WTC11 (cell line): ENCODE data around the gene IRF7. TPM values are rescaled to one million over a fixed set of nuclear protein-coding genes. Genes with fewer than 3 reads are reported as not detected.

Experiments used
- ATAC-seq: fragments of 200-7000 bp; cut with Tn5 transposase; 2 replicates; pipeline ENCODE4 v1.10.0; 2021; ENCODE audit warnings: mild to moderate bottlenecking, moderate library complexity
- CTCF ChIA-PET: fragments of 300-600 bp; sonication (Branson Sonifier 250); formaldehyde crosslinking; loops from one replicate; lab custom pipeline; 2021; ENCODE audit warnings: antibody characterized with exemption; lab: Charles Lee
- POLR2A ChIA-PET: fragments of 350-600 bp; sonication (Branson Sonifier 250); formaldehyde crosslinking; loops from one replicate; lab custom pipeline; 2021; ENCODE audit warnings: antibody characterized with exemption; lab: Charles Lee
- DNase-seq: peaks from one replicate; pipeline ENCODE4 v3.0.0; 2021; ENCODE audit warnings: low spot score
- H3K27ac Mint-ChIP-seq: 2 replicates; pipeline ENCODE4 v1.8.0; 2021; ENCODE audit warnings: mixed read lengths
- H3K27me3 Mint-ChIP-seq: 2 replicates; pipeline ENCODE4 v1.8.0; 2021; ENCODE audit warnings: low read depth, mild to moderate bottlenecking, moderate library complexity, mixed read lengths
- H3K36me3 Mint-ChIP-seq: 2 replicates; pipeline ENCODE4 v1.8.0; 2021; ENCODE audit warnings: mixed read lengths
- H3K4me1 Mint-ChIP-seq: 2 replicates; pipeline ENCODE4 v1.8.0; 2022; ENCODE audit warnings: mixed read lengths
- H3K4me3 Mint-ChIP-seq: 2 replicates; pipeline ENCODE4 v1.8.0; 2021; ENCODE audit warnings: mild to moderate bottlenecking, moderate library complexity, mixed read lengths
- H3K9me3 Mint-ChIP-seq: 2 replicates; pipeline ENCODE4 v1.8.0; 2021; ENCODE audit warnings: mixed read lengths
- ATF3 ChIP-seq: sonication (generic); formaldehyde crosslinking; conservative IDR thresholded peaks from 2 replicates; pipeline ENCODE4 v1.8.1; 2022; ENCODE audit warnings: mild to moderate bottlenecking, missing genetic modification reagents
- CDX4 ChIP-seq: fragments of 250-450 bp; sonication (Bioruptor Pico); IDR thresholded peaks from 2 replicates; pipeline ENCODE4 v1.9.0; 2021; ENCODE audit warnings: moderate library complexity, mild to moderate bottlenecking, inconsistent platforms, borderline replicate concordance
- FOXJ3 ChIP-seq: sonication (generic); formaldehyde crosslinking; IDR thresholded peaks from 2 replicates; pipeline ENCODE4 v1.9.0; 2021; ENCODE audit warnings: missing genetic modification reagents, mild to moderate bottlenecking, borderline replicate concordance
- GTF2I ChIP-seq: fragments of 250-450 bp; sonication (Bioruptor Pico); conservative IDR thresholded peaks from 2 replicates; pipeline ENCODE4 v1.4.0; 2021; ENCODE audit warnings: mild to moderate bottlenecking
- IRF2 ChIP-seq: sonication (generic); formaldehyde crosslinking; IDR thresholded peaks from 2 replicates; pipeline ENCODE4 v1.8.0; 2022; ENCODE audit warnings: low read depth, missing genetic modification reagents, borderline replicate concordance
- MYBL2 ChIP-seq: sonication (generic); formaldehyde crosslinking; IDR thresholded peaks from 2 replicates; pipeline ENCODE4 v1.8.1; 2023; ENCODE audit warnings: mild to moderate bottlenecking, moderate library complexity, missing genetic modification reagents
- NFE2L1 ChIP-seq: sonication (generic); formaldehyde crosslinking; IDR thresholded peaks from 2 replicates; pipeline ENCODE4 v1.8.1; 2023; ENCODE audit warnings: missing genetic modification reagents
- NFYB ChIP-seq: sonication (generic); formaldehyde crosslinking; conservative IDR thresholded peaks from 2 replicates; pipeline ENCODE4 v1.8.0; 2022; ENCODE audit warnings: low read depth, missing genetic modification reagents
- NR1H2 ChIP-seq: sonication (generic); formaldehyde crosslinking; IDR thresholded peaks from 2 replicates; pipeline ENCODE4 v1.9.0; 2021; ENCODE audit warnings: mild to moderate bottlenecking, moderate library complexity, missing genetic modification reagents
- OVOL2 ChIP-seq: fragments of 250-450 bp; sonication (Bioruptor Pico); IDR thresholded peaks from 2 replicates; pipeline ENCODE4 v1.9.0; 2021; ENCODE audit warnings: mild to moderate bottlenecking, borderline replicate concordance
- RELA ChIP-seq: sonication (generic); formaldehyde crosslinking; IDR thresholded peaks from 2 replicates; pipeline ENCODE4 v1.8.1; 2022; ENCODE audit warnings: missing genetic modification reagents, mild to moderate bottlenecking, borderline replicate concordance
- SMAD4 ChIP-seq: sonication (generic); formaldehyde crosslinking; IDR thresholded peaks from 2 replicates; pipeline ENCODE4 v1.8.0; 2022; ENCODE audit warnings: mild to moderate bottlenecking, missing genetic modification reagents
- SP1 ChIP-seq: sonication (generic); formaldehyde crosslinking; conservative IDR thresholded peaks from 2 replicates; pipeline ENCODE4 v1.8.1; 2022; ENCODE audit warnings: missing genetic modification reagents
- TEAD4 ChIP-seq: sonication (generic); formaldehyde crosslinking; IDR thresholded peaks from 2 replicates; pipeline ENCODE4 v1.8.0; 2022; ENCODE audit warnings: mild to moderate bottlenecking, missing genetic modification reagents
- ZBTB21 ChIP-seq: sonication (generic); formaldehyde crosslinking; IDR thresholded peaks from 2 replicates; pipeline ENCODE4 v1.8.1; 2023; ENCODE audit warnings: mild to moderate bottlenecking, missing genetic modification reagents, borderline replicate concordance
- ZNF263 ChIP-seq: sonication (generic); formaldehyde crosslinking; IDR thresholded peaks from 2 replicates; pipeline ENCODE4 v1.8.1; 2022; ENCODE audit warnings: low read depth, mild to moderate bottlenecking, moderate library complexity, missing genetic modification reagents
- ZNF423 ChIP-seq: fragments of 250-450 bp; sonication (Bioruptor Pico); IDR thresholded peaks from 2 replicates; pipeline ENCODE4 v2.1.2; 2022; ENCODE audit warnings: mild to moderate bottlenecking, moderate library complexity
- total RNA-seq: library from RNA; stranded (reverse); gene quantifications from 3 replicates; pipeline ENCODE4 v1.2.3, GENCODE V29; 2021
- TF ChIP-seq, protein P1 (sequence below): fragments of 250-450 bp; sonication (Bioruptor Pico); IDR thresholded peaks from 2 replicates; pipeline ENCODE4 v1.8.0; 2021; ENCODE audit warnings: mild to moderate bottlenecking
- TF ChIP-seq, protein P2 (sequence below): sonication (generic); formaldehyde crosslinking; IDR thresholded peaks from 2 replicates; pipeline ENCODE4 v1.8.1; 2023; ENCODE audit warnings: mild to moderate bottlenecking, missing genetic modification reagents
- TF ChIP-seq, protein P3 (sequence below): fragments of 250-450 bp; sonication (Bioruptor Pico); conservative IDR thresholded peaks from 2 replicates; pipeline ENCODE4 v1.9.0; 2021; ENCODE audit warnings: mild to moderate bottlenecking
- TF ChIP-seq, protein P4 (sequence below): sonication (generic); formaldehyde crosslinking; IDR thresholded peaks from 2 replicates; pipeline ENCODE4 v1.8.0; 2022; ENCODE audit warnings: missing genetic modification reagents

IRF7 gene
- total RNA-seq, 1 experiment from 2014 or later, result 11.1 TPM

DNA sequence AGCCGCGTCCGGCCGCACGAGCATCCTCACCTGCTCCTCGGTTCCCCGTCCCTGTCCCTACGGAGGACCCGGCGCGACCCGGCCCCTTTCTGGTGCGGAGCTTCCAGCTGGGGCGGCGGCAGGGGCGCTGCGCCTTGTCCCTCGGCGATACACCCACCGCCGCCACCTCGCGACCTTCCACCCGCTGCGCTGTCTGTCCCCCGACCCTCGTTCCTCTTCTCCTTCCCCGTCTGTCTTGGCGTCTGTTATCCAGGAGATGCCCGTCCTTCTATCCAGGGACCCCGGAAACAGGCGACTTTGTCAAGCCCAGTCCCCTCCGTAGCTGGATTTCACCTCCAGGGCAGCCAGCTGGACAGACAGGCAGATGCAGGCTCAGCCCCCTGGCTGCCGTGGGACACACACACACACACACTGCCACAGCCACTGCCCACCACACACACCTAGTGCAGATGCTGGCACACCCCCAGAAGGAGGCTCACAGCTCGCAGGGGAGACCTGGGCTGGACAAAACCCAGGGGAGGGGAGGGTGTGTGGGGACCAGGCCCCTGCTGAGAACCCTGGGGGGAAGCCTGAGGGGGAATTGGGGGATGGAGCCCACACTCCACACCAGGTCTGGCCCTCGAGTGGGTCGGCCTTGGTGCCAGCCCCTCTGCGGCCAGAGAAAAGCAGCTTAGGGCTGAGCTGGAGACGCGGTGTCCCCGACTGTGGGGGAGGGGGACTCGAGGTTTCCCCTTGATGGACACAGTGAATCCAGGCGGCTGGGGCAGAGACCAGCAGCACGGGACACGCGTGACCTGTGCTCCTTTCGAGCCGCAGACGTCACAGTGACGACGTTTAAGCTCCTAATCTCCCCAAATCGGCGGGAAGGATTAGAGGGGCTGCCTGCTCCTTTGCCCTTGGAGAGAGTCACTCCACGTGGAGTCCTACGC lies 22.1 kb upstream of the IRF7 start:
- H3K4me1 Mint-ChIP-seq, result peaks cover 21% of the 10 kb centered on the region
- H3K9me3 Mint-ChIP-seq, result no peaks in the 10 kb centered on the region
- CTCF ChIA-PET, result interaction anchor here (0.8 to 2.3 kb wide), 12 partner anchors 24 to 146 kb away, joined by 3 to 13 read pairs (median 4); partner anchors contain the start of genes GATD1 and HRAS
- DNase-seq, result no peak
- peak overlapping the region; percentile 67 for H3K4me3 Mint-ChIP-seq
- H3K27ac Mint-ChIP-seq, result no peak overlapping the region
- 0 out of 2 replicates have a peak, but pooled peaks have one; percentile 17 for TF ChIP-seq ZBTB21
- TF ChIP-seq CDX4 (CRISPR knock-in tag), result no peak
- no peak for TF ChIP-seq IRF2 (CRISPR knock-in tag)
- TF ChIP-seq ATF3, result no peak
- TF ChIP-seq ZNF423, result 0 out of 2 replicates have a peak, but pooled peaks have one; percentile 16
- TF ChIP-seq, protein P1, sequence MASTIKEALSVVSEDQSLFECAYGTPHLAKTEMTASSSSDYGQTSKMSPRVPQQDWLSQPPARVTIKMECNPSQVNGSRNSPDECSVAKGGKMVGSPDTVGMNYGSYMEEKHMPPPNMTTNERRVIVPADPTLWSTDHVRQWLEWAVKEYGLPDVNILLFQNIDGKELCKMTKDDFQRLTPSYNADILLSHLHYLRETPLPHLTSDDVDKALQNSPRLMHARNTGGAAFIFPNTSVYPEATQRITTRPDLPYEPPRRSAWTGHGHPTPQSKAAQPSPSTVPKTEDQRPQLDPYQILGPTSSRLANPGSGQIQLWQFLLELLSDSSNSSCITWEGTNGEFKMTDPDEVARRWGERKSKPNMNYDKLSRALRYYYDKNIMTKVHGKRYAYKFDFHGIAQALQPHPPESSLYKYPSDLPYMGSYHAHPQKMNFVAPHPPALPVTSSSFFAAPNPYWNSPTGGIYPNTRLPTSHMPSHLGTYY, result no peak
- TF ChIP-seq, protein P2, sequence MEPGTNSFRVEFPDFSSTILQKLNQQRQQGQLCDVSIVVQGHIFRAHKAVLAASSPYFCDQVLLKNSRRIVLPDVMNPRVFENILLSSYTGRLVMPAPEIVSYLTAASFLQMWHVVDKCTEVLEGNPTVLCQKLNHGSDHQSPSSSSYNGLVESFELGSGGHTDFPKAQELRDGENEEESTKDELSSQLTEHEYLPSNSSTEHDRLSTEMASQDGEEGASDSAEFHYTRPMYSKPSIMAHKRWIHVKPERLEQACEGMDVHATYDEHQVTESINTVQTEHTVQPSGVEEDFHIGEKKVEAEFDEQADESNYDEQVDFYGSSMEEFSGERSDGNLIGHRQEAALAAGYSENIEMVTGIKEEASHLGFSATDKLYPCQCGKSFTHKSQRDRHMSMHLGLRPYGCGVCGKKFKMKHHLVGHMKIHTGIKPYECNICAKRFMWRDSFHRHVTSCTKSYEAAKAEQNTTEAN, result no peak
- 0 out of 2 replicates have a peak, but pooled peaks have one; percentile 6 for TF ChIP-seq MYBL2 (CRISPR knock-in tag)
- TF ChIP-seq, protein P3, sequence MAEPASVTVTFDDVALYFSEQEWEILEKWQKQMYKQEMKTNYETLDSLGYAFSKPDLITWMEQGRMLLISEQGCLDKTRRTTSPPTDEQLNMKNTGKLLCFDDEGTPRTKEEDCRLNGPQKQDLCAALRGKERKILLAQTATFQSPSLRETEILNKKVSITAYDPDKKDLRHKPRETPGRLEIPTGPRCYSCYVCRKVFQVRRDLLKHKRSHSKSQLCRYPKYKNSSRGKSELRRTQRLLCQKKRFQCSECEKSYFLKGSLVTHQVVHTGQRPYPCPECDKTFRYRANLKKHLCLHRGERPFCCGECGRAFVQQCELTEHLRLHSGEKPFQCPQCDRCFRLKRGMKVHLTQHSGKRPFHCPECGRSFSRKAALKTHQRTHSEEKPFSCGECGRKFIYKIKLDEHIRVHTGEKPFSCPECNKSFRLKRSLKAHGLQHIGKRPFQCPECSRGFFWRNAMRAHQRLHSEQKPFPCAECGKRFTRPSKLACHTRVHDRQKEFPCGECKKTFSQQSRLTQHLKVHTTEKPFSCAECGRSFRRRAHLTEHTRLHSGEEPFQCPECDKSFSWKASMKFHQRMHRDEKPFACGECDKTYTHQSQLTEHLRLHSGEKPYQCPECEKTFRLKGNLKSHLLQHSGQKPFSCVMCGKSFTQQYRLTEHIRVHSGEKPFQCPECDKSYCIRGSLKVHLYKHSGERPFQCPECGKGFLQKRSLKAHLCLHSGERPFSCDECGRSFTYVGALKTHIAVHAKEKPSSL, result no peak
- TF ChIP-seq ZNF263 (CRISPR knock-in tag), result no peak
- no peak for TF ChIP-seq FOXJ3 (CRISPR knock-in tag)
- TF ChIP-seq, protein P4, sequence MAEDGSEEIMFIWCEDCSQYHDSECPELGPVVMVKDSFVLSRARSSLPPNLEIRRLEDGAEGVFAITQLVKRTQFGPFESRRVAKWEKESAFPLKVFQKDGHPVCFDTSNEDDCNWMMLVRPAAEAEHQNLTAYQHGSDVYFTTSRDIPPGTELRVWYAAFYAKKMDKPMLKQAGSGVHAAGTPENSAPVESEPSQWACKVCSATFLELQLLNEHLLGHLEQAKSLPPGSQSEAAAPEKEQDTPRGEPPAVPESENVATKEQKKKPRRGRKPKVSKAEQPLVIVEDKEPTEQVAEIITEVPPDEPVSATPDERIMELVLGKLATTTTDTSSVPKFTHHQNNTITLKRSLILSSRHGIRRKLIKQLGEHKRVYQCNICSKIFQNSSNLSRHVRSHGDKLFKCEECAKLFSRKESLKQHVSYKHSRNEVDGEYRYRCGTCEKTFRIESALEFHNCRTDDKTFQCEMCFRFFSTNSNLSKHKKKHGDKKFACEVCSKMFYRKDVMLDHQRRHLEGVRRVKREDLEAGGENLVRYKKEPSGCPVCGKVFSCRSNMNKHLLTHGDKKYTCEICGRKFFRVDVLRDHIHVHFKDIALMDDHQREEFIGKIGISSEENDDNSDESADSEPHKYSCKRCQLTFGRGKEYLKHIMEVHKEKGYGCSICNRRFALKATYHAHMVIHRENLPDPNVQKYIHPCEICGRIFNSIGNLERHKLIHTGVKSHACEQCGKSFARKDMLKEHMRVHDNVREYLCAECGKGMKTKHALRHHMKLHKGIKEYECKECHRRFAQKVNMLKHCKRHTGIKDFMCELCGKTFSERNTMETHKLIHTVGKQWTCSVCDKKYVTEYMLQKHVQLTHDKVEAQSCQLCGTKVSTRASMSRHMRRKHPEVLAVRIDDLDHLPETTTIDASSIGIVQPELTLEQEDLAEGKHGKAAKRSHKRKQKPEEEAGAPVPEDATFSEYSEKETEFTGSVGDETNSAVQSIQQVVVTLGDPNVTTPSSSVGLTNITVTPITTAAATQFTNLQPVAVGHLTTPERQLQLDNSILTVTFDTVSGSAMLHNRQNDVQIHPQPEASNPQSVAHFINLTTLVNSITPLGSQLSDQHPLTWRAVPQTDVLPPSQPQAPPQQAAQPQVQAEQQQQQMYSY (CRISPR knock-in tag), result peak; percentile 80
- no peak for TF ChIP-seq OVOL2
- TF ChIP-seq NFYB (CRISPR knock-in tag), result no peak
- no peak for TF ChIP-seq SMAD4 (CRISPR knock-in tag)
- TF ChIP-seq RELA (CRISPR knock-in tag), result 0 out of 2 replicates have a peak, but pooled peaks have one; percentile 11
- no peak for TF ChIP-seq SP1 (CRISPR knock-in tag)
- TF ChIP-seq TEAD4 (CRISPR knock-in tag), result no peak
- TF ChIP-seq NFE2L1, result 0 out of 2 replicates have a peak, but pooled peaks have one; percentile 14
- no peak for TF ChIP-seq NR1H2 (CRISPR knock-in tag)
- TF ChIP-seq GTF2I (CRISPR knock-in tag), result no peak
- TF ChIP-seq, all 79 proteins: peak for 6
- ATAC-seq, result peak; percentile 4; the same call in 1 of the 2 replicates
- POLR2A ChIA-PET, result interaction anchor here (0.5 to 1.5 kb wide), 3 partner anchors 22 to 207 kb away, joined by 3 to 4 read pairs (median 4); partner anchors contain the start of genes IRF7 and PHRF1
- no peaks in the 10 kb centered on the region for H3K36me3 Mint-ChIP-seq
- H3K27me3 Mint-ChIP-seq, result peaks cover 53% of the 10 kb centered on the region
